ENCODE data around the gene RITA1.

Gene RITA1

GRCh38 chr12:113173081-113173698, 12.3 kb upstream of the RITA1 start:
- in situ Hi-C loops (cut with MboI; ENCODE audit: low sequenced_read_pairs): no loop called here

DNA sequence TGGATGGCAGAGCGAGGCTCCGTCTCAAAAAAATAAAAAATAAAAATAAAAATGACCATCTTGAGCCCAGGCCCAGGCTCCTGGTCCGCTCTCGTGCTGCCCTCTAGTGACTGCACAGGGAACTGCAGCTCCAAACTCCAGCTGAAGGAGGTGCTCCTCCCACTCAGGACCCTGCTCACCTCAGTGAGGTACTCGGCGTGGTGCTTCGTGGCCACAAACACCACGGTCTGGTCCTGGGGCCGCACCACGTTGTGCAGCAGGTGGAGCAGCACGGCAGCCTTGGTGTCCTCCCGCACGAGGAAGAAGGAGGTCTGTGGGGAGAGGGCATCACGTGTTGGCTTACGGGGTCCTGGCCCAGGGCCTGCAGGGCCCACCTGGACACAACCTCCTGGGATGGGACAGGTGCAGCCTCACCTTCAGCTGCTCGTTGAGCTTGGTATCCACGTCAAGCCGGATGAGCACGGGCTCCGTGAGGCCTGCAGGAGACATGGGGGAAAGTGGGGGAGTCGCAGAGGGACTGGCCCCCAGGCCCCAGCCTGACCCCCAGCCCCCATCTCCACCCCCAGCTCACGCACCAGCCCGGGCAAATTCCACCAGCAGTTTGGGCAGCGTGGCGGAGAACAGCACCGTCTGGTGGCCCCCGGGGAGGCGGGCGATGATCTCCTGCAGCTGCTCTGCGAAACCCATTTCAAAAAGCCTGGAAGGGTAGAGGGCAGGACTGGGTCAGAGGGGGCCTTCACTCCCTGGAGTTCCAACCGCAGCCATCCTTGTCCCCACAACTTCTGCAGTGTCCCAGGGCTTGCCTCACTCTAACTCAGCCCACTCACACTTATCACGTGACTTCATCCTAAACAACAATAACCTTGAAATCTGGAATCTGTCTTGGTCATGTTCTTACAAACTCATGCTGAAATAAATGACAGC, 10.8 kb upstream of the RITA1 start:
- in situ Hi-C loops (cut with MboI; ENCODE audit: low sequenced_read_pairs): no loop called here

- in situ Hi-C loops (cut with MboI; ENCODE audit: low sequenced_read_pairs): no loop called here
These were observed 6.5 kb upstream of the RITA1 start for GRCh38 chr12:113179023-113179422.

DNA sequence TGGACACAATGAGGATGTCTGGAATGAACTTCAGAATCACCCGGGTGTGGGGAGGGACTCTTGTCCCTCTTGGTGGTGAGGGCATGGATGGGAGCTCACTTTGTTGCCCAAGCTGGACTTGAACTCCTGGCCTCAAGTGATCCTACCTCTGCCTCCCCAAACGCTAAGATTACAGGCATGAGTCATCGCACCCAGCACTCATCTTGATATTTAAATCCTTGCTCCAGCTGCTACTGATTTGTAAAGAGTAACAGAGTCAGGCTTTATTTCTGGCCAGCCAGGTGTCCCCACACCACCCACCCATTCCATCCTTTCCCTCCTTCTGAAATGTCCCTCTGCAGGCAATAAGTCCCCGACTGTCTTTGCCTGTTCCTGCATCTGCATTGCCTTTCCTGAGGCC, 5.2 kb upstream of the RITA1 start:
- in situ Hi-C loops (cut with MboI; ENCODE audit: low sequenced_read_pairs): no loop called here

- in situ Hi-C loops (cut with MboI; ENCODE audit: low sequenced_read_pairs): no loop called here
These were observed 3.5 kb upstream of the RITA1 start for GRCh38 chr12:113181975-113182374.

- in situ Hi-C loops (cut with MboI; ENCODE audit: low sequenced_read_pairs): no loop called here
These were observed 2.4 kb upstream of the RITA1 start for GRCh38 chr12:113183030-113183589.

DNA sequence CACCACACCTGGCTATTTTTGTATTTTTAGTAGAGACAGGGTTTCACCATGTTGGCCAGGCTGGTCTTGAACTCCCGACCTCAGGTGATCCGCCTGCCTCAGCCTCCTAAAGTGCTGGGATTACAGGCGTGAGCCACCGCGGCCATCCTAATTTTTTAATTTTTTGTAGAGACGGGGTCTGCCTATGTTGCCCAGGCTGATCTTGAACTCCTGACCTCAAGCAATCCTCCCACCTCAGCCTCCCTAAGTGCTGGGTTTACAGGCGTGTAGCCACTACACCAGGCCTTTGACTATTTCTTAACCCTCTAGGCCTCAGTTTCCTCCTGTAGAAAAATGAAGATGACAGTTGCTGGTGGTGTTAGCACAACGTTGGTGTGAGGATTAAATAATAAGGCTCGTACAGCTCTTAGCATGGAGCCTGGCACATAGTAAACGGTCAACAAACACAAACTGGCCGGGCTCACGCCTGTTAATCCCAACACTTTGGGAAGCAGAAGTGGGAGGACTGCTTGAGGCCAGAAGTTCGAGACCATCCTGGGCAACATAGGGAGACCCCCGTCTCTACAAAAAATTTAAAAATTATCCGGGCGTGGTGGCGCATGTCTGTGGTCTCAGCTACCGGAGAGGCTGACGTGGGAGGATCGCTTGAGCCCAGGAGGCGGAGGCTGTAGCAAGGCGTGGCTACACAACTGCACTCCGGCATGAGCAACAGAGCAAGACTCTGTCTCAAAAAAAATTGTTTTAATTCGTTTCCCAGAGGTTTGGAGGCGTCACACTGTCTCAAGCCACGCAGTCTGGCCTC, 1.2 kb upstream of the RITA1 start:
- in situ Hi-C loops (cut with MboI; ENCODE audit: low sequenced_read_pairs): no loop called here

DNA sequence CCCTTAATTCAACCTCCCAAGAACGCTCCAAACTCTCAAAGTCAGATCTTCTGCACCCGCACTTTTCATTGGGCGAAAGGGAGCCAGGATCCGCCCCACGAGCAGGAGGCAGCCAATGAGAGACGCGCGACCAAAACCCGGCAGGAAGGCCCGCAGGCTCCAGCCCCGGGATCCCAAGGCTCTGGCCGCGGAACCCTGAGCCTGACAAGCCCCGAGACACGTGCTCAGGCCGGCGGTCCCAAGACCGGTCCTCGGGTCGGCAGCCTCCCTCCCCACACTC, 681 bp upstream of the RITA1 start:
- in situ Hi-C loops (cut with MboI; ENCODE audit: low sequenced_read_pairs): no loop called here

- in situ Hi-C loops (cut with MboI; ENCODE audit: low sequenced_read_pairs): no loop called here
These were observed 478 bp downstream of the RITA1 start for GRCh38 chr12:113186033-113186365.

DNA sequence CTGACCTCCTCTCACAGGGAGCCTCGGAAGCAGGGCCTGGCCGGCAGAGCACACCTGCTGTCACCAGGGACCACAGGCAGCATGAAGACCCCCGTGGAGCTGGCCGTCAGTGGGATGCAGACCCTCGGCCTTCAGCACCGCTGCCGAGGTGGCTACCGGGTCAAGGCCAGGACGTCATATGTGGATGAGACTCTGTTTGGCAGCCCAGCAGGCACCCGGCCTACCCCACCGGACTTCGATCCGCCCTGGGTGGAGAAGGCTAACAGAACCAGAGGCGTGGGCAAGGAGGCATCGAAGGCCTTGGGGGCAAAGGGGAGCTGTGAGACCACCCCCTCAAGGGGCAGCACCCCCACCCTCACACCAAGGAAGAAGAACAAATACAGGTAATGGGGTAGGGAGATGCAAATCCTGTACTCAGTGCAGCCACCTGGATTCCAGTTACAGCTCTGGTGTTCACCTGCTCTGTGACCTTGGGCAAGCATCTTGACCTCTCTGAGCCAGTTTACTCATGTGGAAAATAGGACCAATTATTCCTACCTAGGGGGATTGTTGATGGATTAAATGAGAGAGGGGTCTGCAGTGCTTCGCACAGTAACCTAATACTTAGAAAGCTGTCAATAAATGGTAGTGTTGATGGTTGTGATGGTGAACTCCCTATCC, 1.3 kb downstream of the RITA1 start:
- in situ Hi-C loops (cut with MboI; ENCODE audit: low sequenced_read_pairs): no loop called here

DNA sequence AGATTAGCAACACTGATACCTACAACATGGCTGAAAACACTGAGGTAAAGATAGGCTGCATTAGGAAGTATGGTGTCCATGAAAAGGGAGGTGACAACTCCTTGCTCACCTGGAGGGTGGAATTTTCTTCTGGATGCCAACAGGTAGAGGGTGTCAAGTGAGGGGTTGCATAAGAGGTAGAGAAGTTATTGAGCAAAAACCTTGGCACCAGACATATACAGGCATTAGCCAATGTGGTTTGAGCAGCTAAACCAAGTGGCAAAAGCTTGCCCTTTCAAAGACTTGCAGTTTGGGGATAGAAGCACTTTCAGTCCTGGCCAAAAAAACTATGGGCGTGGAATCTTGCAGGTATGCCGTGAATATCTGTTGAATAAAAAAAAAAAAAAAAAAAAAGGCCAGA, 3.8 kb downstream of the RITA1 start:
- in situ Hi-C loops (cut with MboI; ENCODE audit: low sequenced_read_pairs): no loop called here

DNA sequence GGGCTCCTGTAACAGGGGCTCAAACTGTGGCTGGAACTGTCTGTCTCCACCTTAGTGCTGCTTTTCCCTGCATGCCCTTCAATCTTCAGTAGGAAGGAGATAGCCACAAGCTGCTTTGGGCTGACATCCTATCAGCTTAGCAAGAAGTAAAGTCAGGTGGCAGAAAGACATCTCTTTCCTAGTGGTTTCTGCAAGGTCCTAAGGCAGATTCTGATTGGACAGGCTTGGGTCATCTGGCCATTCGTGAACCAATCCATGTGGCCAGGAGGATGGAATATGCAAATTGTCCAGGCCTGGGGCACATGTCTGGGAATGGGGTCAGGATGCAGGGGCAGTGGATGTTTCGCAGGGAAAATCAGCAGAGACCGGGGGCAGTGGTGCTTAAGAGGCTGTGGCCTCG, 5.2 kb downstream of the RITA1 start:
- in situ Hi-C loops (cut with MboI; ENCODE audit: low sequenced_read_pairs): loop anchor here (10.0 kb wide), 2 partner anchors 104 to 234 kb away; partner anchors contain the start of gene SDSL

DNA sequence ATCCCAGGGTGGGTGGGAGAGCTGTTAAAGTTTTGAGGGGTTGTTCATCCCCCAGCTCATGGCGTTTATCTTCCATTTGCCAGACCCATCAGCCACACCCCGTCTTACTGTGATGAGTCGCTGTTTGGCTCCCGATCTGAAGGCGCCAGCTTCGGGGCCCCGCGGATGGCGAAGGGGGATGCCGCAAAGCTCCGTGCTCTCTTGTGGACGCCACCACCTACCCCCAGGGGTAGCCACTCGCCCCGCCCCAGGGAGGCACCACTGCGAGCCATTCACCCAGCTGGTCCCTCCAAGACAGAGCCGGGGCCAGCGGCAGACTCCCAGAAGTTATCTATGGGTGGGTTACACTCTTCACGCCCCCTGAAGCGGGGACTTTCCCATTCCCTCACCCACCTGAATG, 5.7 kb downstream of the RITA1 start:
- in situ Hi-C loops (cut with MboI; ENCODE audit: low sequenced_read_pairs): loop anchor here (10.0 kb wide), 2 partner anchors 104 to 234 kb away; partner anchors contain the start of gene SDSL

DNA sequence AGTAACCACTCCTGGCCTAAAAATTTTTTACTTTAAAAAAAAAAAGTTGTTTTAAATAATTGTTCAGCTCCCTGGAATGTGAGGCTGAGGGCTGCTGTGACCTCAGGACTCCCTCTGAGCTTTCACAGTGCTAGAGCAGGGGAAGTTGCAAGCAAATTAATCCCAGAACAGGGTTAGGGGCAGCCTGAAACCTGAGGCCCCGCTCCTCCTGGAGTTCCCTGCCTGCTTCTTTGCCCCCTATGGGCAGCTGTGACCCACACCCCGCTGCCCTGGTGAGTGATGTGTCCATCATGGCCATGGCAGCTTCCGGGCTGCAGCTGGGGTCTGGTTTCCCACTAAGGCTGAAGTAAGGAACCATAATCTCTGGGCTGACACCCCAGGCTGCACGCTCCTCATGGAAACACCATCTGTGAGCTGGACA, 9.5 kb downstream of the RITA1 start:
- in situ Hi-C loops (cut with MboI; ENCODE audit: low sequenced_read_pairs): loop anchor here (10.0 kb wide), 2 partner anchors 100 to 230 kb away; partner anchors contain the start of gene SDSL

- in situ Hi-C loops (cut with MboI; ENCODE audit: low sequenced_read_pairs): loop anchor here (10.0 kb wide), 2 partner anchors 99 to 229 kb away; partner anchors contain the start of gene SDSL
These were observed 10.1 kb downstream of the RITA1 start for GRCh38 chr12:113195598-113195997.

- in situ Hi-C loops (cut with MboI; ENCODE audit: low sequenced_read_pairs): loop anchor here (10.0 kb wide), 2 partner anchors 98 to 228 kb away; partner anchors contain the start of gene SDSL
These were observed 11.1 kb downstream of the RITA1 start for GRCh38 chr12:113196582-113196981.

DNA sequence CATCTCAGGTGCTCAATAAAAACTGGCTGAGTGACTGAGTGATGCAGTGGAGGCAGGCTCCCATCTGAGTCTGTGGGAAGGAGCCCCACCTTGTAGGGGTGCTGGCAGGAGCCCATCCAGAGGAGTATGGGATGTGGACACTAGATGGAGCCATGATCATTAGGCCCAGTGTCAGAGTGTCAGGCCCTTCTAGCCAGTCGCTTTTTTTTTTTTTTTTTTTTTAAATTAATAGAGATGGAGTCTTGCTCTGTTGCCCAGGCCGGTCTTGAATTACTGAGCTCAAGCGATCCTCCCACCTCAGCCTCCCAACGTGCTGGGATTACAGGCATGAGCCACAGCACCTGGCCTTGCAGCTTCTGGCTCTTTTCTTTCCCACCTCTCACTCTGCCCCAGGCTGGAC, 11.5 kb downstream of the RITA1 start:
- in situ Hi-C loops (cut with MboI; ENCODE audit: low sequenced_read_pairs): loop anchor here (10.0 kb wide), 2 partner anchors 98 to 228 kb away; partner anchors contain the start of gene SDSL

- in situ Hi-C loops (cut with MboI; ENCODE audit: low sequenced_read_pairs): loop anchor here (10.0 kb wide), 2 partner anchors 97 to 227 kb away; partner anchors contain the start of gene SDSL
These were observed 12.1 kb downstream of the RITA1 start for GRCh38 chr12:113197518-113198077.

DNA sequence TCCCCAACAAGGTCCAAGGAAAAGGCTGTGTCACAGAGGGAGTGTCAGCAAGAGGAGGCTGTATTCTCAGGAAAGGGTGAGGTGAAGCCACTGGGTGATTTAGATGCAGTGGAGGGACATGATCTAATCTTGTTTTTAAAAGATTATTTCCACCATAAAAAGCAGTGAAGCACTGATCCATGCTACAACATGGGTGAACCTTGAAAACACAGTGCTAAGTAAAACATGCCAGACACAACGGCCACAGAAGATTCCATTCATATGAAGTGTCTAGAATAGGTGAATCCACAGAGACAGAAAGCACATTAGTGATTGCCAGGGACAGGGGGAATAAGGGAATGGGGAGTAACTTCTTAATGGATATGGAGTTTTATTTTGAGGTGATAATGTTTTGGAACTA, 12.8 kb downstream of the RITA1 start:
- in situ Hi-C loops (cut with MboI; ENCODE audit: low sequenced_read_pairs): loop anchor here (10.0 kb wide), 2 partner anchors 97 to 227 kb away; partner anchors contain the start of gene SDSL
